CD4-positive, alpha-beta T cell (primary cell): Measurements from ENCODE around the gene ATXN1. TPM values are rescaled to one million over a fixed set of nuclear protein-coding genes. Genes with fewer than 3 reads are reported as not detected.

Source experiments
- ATAC-seq: fragments of 200-7000 bp; cut with Tn5 transposase; one replicate; pipeline ENCODE4 v1.10.0; 2022; ENCODE audit warnings: mild to moderate bottlenecking; ENCODE audit not compliant: poor library complexity
- CTCF ChIA-PET: fragments of 350-600 bp; sonication (Branson Sonifier 250); formaldehyde crosslinking; loops from one replicate; lab custom pipeline; 2021; ENCODE audit warnings: antibody characterized with exemption, inconsistent platforms; lab: Charles Lee
- POLR2A ChIA-PET: fragments of 350-600 bp; sonication (Branson Sonifier 250); formaldehyde crosslinking; loops from one replicate; lab custom pipeline; 2021; ENCODE audit warnings: antibody characterized with exemption, inconsistent platforms; lab: Charles Lee
- DNase-seq, 14 experiments: peaks; one replicate each; pipeline ENCODE4 v3.0.0-alpha.2; 2013 to 2020; ENCODE audit warnings: mixed read lengths in 2 of 14
- H3K27ac ChIP-seq, 2 donors: one replicate each; pipeline versions ENCODE4 v1.5.1 to v1.7.0; 2013; ENCODE audit warnings: low read length in 2 of 2, low read depth in 1 of 2, mild to moderate bottlenecking in 1 of 2
- H3K27me3 ChIP-seq, 2 experiments: 1 replicate in 1 of 2; 2 replicates in 1 of 2; pipeline versions ENCODE4 v1.6.1 to v1.7.0; 2013; ENCODE audit warnings: low read length in 2 of 2, control low read depth in 1 of 2, mild to moderate bottlenecking in 1 of 2, moderate library complexity in 1 of 2; ENCODE audit not compliant: insufficient read depth in 2 of 2, control insufficient read depth in 1 of 2
- H3K36me3 ChIP-seq: one replicate; pipeline ENCODE4 v1.6.1; 2013; ENCODE audit warnings: low read length, control low read depth; ENCODE audit not compliant: insufficient read depth
- H3K4me1 ChIP-seq: one replicate; pipeline ENCODE4 v1.6.1; 2013; ENCODE audit warnings: low read length, control low read depth; ENCODE audit not compliant: insufficient read depth
- H3K4me3 ChIP-seq: one replicate; pipeline ENCODE4 v1.5.1; 2013; ENCODE audit warnings: mild to moderate bottlenecking, low read length, moderate library complexity
- H3K9me3 ChIP-seq, 2 experiments: 1 replicate in 1 of 2; 2 replicates in 1 of 2; pipeline versions ENCODE4 v1.6.1 to v1.7.0; 2013; ENCODE audit warnings: low read length in 2 of 2, mild to moderate bottlenecking in 2 of 2, control low read depth in 1 of 2, moderate library complexity in 1 of 2; ENCODE audit not compliant: control insufficient read depth in 1 of 2, insufficient read depth in 1 of 2
- H3K27ac Mint-ChIP-seq: one replicate; pipeline ENCODE4 v1.8.0; 2020; ENCODE audit warnings: mixed read lengths
- H3K27me3 Mint-ChIP-seq: one replicate; pipeline ENCODE4 v1.8.0; 2021; ENCODE audit warnings: mixed read lengths
- H3K36me3 Mint-ChIP-seq: one replicate; pipeline ENCODE4 v1.8.0; 2021; ENCODE audit warnings: low read depth, mixed read lengths
- H3K4me1 Mint-ChIP-seq: one replicate; pipeline ENCODE4 v1.8.0; 2021; ENCODE audit warnings: low read depth, mixed read lengths
- H3K4me3 Mint-ChIP-seq: one replicate; pipeline ENCODE4 v1.8.0; 2020; ENCODE audit warnings: mild to moderate bottlenecking, mixed read lengths
- H3K9me3 Mint-ChIP-seq: one replicate; pipeline ENCODE4 v1.8.0; 2020; ENCODE audit warnings: mixed read lengths
- CTCF ChIP-seq: fragments of 200-600 bp; IDR thresholded peaks from one replicate; pipeline ENCODE4 v1.8.0; 2022; ENCODE audit warnings: antibody characterized with exemption, mild to moderate bottlenecking
- intact Hi-C, 2 experiments: fragments of 100-400 bp; cut with DNase I in 1 of 2; cut with micrococcal nuclease in 1 of 2; formaldehyde crosslinking; loops; one replicate each; pipeline versions ENCODE4 v1.15.1 to v1.9.0; 2023 to 2025; cut with DNase I, micrococcal nuclease
- total RNA-seq, 174 experiments: library from RNA in 2 of 174; stranded (reverse) in 2 of 174; gene quantifications; one replicate each; pipeline ENCODE4 v1.2.3 and lab custom pipeline; 2021 to 2026

The ATXN1 gene
- total RNA-seq, 2 experiments from 2014 or later, result 74.2 to 76.7 TPM

GRCh38 chr6:16793828-16794412 lies 32.7 kb upstream of the ATXN1 start:
- ATAC-seq, result no peak
- ChIA-PET CTCF (no interaction called here), POLR2A (no interaction called here)
- intact Hi-C loops, result no loop called here
- no peak for DNase-seq
- Histone ChIP-seq H3K4me3 (no peak overlapping the region), H3K36me3 (no peaks in the 10 kb centered on the region), H3K27ac (no peak overlapping the region), H3K27me3 (no peaks in the 10 kb centered on the region), H3K4me1 (no peaks in the 10 kb centered on the region), H3K9me3 (peaks cover 5 to 6% of the 10 kb centered on the region in 2 experiments)
- Mint-ChIP-seq H3K4me3 (no peak overlapping the region), H3K4me1 (no peaks in the 10 kb centered on the region), H3K27ac (no peak overlapping the region), H3K27me3 (no peaks in the 10 kb centered on the region), H3K36me3 (no peaks in the 10 kb centered on the region), H3K9me3 (no peaks in the 10 kb centered on the region)
- no peak for TF ChIP-seq CTCF

GRCh38 chr6:16789329-16790038 lies 28.2 kb upstream of the ATXN1 start:
- Histone ChIP-seq H3K36me3 (no peaks in the 10 kb centered on the region), H3K4me1 (no peaks in the 10 kb centered on the region), H3K27ac (no peak overlapping the region), H3K27me3 (no peaks in the 10 kb centered on the region), H3K9me3 (peaks cover 5 to 7% of the 10 kb centered on the region in 2 experiments), H3K4me3 (no peak overlapping the region)
- DNase-seq, result no peak
- Mint-ChIP-seq H3K27ac (no peak overlapping the region), H3K36me3 (no peaks in the 10 kb centered on the region), H3K9me3 (peaks cover 4% of the 10 kb centered on the region), H3K4me3 (no peak overlapping the region), H3K4me1 (no peaks in the 10 kb centered on the region), H3K27me3 (no peaks in the 10 kb centered on the region)
- TF ChIP-seq CTCF, result no peak
- CTCF ChIA-PET, result no interaction called here
- no peak for ATAC-seq
- POLR2A ChIA-PET, result no interaction called here
- intact Hi-C loops, result no loop called here

- no peak overlapping the region for H3K27ac ChIP-seq
- intact Hi-C loops, result no loop called here
- H3K4me1 ChIP-seq, result no peaks in the 10 kb centered on the region
- DNase-seq (peak in 1 of 14 experiments; percentile 17), ATAC-seq (no peak)
- peaks cover 5 to 7% of the 10 kb centered on the region in 2 experiments for H3K9me3 ChIP-seq
- no peaks in the 10 kb centered on the region for H3K36me3 ChIP-seq
- no peaks in the 10 kb centered on the region for H3K27me3 ChIP-seq
- TF ChIP-seq CTCF, result no peak
- H3K27me3 Mint-ChIP-seq, result no peaks in the 10 kb centered on the region
- no peak overlapping the region for H3K4me3 ChIP-seq
- POLR2A ChIA-PET, result no interaction called here
- H3K36me3 Mint-ChIP-seq, result no peaks in the 10 kb centered on the region
- peaks cover 4% of the 10 kb centered on the region for H3K9me3 Mint-ChIP-seq
- no peak overlapping the region for H3K4me3 Mint-ChIP-seq
- no peak overlapping the region for H3K27ac Mint-ChIP-seq
- H3K4me1 Mint-ChIP-seq, result no peaks in the 10 kb centered on the region
- CTCF ChIA-PET, result no interaction called here
Measured at GRCh38 chr6:16787128-16787682, 25.9 kb upstream of the ATXN1 start.
